ENCODE data around the gene OTOF.
"Not testable (repeated sequence)": the region's sequence is repeated elsewhere in the genome, so short reads cannot be mapped to it uniquely, and the experiment has no call there.

OTOF gene

DNA sequence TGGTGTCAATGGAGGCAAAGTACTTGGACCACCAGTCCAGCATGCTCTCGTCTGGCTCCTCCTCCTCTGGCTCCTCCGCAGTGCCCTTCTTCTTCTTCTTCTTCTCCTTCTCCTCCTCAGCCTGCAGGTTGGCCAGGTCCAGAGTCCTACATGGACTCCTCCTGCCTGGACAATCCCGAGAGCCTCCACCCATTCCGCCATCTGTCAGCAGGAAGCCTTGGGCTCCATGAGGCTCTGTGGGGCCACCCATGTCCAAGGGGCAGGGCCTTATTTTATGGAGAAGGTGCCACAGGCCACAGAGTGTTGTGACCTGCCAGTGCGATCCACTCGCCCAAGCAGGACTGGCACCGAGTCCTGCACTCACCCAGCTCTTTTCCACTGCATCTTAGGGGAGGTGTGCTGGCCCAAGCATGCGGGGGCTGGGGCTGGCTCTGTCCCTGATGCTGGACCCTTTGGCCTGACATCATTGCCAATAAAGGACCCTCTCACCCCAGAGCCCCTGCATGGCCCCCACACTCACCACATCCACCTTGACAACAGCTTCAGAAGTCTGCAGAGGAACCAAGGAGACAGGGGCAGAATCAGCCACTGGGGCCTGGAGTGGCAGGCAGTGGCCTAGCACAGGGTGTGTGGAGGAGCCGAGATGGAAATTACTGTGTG is 7.2 kb downstream of the OTOF start:
- TF ChIP-seq, protein P1, sequence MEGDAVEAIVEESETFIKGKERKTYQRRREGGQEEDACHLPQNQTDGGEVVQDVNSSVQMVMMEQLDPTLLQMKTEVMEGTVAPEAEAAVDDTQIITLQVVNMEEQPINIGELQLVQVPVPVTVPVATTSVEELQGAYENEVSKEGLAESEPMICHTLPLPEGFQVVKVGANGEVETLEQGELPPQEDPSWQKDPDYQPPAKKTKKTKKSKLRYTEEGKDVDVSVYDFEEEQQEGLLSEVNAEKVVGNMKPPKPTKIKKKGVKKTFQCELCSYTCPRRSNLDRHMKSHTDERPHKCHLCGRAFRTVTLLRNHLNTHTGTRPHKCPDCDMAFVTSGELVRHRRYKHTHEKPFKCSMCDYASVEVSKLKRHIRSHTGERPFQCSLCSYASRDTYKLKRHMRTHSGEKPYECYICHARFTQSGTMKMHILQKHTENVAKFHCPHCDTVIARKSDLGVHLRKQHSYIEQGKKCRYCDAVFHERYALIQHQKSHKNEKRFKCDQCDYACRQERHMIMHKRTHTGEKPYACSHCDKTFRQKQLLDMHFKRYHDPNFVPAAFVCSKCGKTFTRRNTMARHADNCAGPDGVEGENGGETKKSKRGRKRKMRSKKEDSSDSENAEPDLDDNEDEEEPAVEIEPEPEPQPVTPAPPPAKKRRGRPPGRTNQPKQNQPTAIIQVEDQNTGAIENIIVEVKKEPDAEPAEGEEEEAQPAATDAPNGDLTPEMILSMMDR (IDR thresholded peaks at IDR 0.05; ENCODE audit: low read depth, low read length), result no peak
- TF ChIP-seq EZH2phosphoT487 (IDR thresholded peaks at IDR 0.05; ENCODE audit: low read depth), result no peak
- Histone ChIP-seq H3K36me3 (replicated peaks; ENCODE audit: low read depth, low read length) (no peaks in the 10 kb centered on the region), H3K9ac (ENCODE audit: low read length) (no peak overlapping the region), H3K4me1 (ENCODE audit: low read length) (no peaks in the 10 kb centered on the region), H3K9me3 (ENCODE audit: insufficient read depth, low read length) (no peaks in the 10 kb centered on the region), H3K4me3 (ENCODE audit: low read length) (no peak overlapping the region), H3K79me2 (ENCODE audit: low read length) (no peaks in the 10 kb centered on the region), H3K4me2 (ENCODE audit: low read length) (no peak overlapping the region), H2AFZ (ENCODE audit: low read depth, low read length) (no peak overlapping the region), H3K27ac (ENCODE audit: low read length) (no peak overlapping the region), H4K20me1 (ENCODE audit: insufficient read depth, low read length) (no peaks in the 10 kb centered on the region), H3K27me3 (ENCODE audit: low read depth, low read length) (no peaks in the 10 kb centered on the region)

DNA sequence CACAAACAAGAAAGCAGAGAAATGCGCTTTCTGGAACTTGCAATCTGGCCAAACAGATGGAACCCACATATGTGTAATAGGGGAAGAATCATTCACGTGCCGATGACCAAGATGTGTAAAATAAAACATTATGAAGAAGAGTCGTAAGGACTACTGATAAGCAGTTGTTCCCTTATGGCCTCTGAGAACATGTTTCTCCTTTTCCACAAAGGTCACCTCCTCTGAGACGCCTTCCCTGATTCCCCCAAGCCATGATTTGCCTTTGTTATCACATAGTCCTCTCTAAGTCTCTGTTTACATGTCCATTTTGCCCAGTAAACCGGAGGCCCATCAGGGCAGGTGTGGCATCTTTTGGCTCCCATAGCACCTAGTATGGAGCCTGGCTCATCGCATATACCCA is 8.0 kb downstream of the OTOF start:
- TF ChIP-seq, protein P1 (IDR thresholded peaks at IDR 0.05; ENCODE audit: low read depth, low read length), result no peak
- TF ChIP-seq EZH2phosphoT487 (IDR thresholded peaks at IDR 0.05; ENCODE audit: low read depth), result no peak
- H2AFZ ChIP-seq (ENCODE audit: low read depth, low read length), result no peak overlapping the region
- H3K27me3 ChIP-seq (ENCODE audit: low read depth, low read length), result no peaks in the 10 kb centered on the region
- no peaks in the 10 kb centered on the region for H3K79me2 ChIP-seq (ENCODE audit: low read length)
- no peaks in the 10 kb centered on the region for H4K20me1 ChIP-seq (ENCODE audit: insufficient read depth, low read length)
- no peak overlapping the region for H3K27ac ChIP-seq (ENCODE audit: low read length)
- no peak overlapping the region for H3K9ac ChIP-seq (ENCODE audit: low read length)
- no peaks in the 10 kb centered on the region for H3K36me3 ChIP-seq (replicated peaks; ENCODE audit: low read depth, low read length)
- H3K4me3 ChIP-seq (ENCODE audit: low read length), result no peak overlapping the region
- no peak overlapping the region for H3K4me2 ChIP-seq (ENCODE audit: low read length)
- H3K4me1 ChIP-seq (ENCODE audit: low read length), result no peaks in the 10 kb centered on the region
- H3K9me3 ChIP-seq (ENCODE audit: insufficient read depth, low read length), result no peaks in the 10 kb centered on the region

DNA sequence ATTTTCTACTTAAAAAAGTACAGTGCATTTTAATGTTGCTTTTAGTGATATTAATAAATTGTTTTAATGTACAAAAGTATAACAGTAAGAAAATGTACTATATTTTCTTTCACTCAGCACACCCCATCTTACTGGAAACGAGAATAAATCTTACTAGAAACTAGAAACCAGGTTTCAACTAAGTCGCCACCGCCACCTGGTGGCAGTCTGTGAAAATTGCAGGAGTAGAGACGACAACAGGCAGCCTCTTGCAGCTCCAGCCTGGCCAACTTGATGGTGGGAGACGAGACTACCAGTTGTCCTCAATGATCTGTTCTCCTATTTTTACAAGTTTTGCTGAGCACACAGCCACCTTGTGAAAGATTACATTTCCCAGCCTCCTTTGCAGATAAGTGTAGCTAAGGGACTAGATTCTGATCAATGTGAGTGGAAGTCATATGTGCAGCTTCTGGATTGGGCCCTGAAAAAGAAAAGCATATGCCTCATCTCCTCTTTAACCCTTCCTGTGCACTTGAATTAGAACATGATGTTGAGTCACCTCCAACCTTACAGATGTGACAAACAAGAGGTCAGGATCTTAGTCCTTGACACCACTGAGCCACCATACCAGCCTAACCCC is 8.7 kb downstream of the OTOF start:
- no peaks in the 10 kb centered on the region for H4K20me1 ChIP-seq (ENCODE audit: insufficient read depth, low read length)
- H3K9ac ChIP-seq (ENCODE audit: low read length), result no peak overlapping the region
- no peaks in the 10 kb centered on the region for H3K9me3 ChIP-seq (ENCODE audit: insufficient read depth, low read length)
- no peak for TF ChIP-seq EZH2phosphoT487 (IDR thresholded peaks at IDR 0.05; ENCODE audit: low read depth)
- TF ChIP-seq, protein P1 (IDR thresholded peaks at IDR 0.05; ENCODE audit: low read depth, low read length), result peak; percentile 90
- H3K4me1 ChIP-seq (ENCODE audit: low read length), result no peaks in the 10 kb centered on the region
- H3K79me2 ChIP-seq (ENCODE audit: low read length), result no peaks in the 10 kb centered on the region
- no peak overlapping the region for H3K27ac ChIP-seq (ENCODE audit: low read length)
- H3K27me3 ChIP-seq (ENCODE audit: low read depth, low read length), result no peaks in the 10 kb centered on the region
- H2AFZ ChIP-seq (ENCODE audit: low read depth, low read length), result no peak overlapping the region
- no peak overlapping the region for H3K4me3 ChIP-seq (ENCODE audit: low read length)
- H3K36me3 ChIP-seq (replicated peaks; ENCODE audit: low read depth, low read length), result no peaks in the 10 kb centered on the region
- H3K4me2 ChIP-seq (ENCODE audit: low read length), result no peak overlapping the region

DNA sequence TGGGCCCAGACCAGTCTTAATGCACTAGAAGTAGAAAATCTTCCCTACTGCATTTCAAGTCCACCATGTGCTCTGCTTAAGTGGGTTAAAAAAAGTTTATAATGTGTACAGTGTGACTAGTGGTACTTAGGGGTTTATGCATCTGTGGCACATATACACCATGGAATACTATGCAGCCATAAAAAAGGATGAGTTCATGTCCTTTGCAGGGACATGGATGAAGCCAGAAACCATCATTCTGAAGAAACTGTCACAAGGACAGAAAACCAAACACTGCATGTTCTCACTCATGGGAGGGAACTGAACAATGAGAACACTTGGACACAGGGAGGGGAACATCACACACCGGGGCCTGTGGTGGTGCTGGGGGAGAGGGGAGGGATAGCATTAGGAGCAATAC is 9.4 kb downstream of the OTOF start:
- not testable (repeated sequence) for H3K27ac ChIP-seq (ENCODE audit: low read length); H3K9me3 ChIP-seq (ENCODE audit: insufficient read depth, low read length)

More for the DNA sequence above, 9.4 kb downstream of the OTOF start:
- not testable (repeated sequence) for H3K4me3 ChIP-seq (ENCODE audit: low read length); H3K79me2 ChIP-seq (ENCODE audit: low read length); H3K4me1 ChIP-seq (ENCODE audit: low read length); H3K36me3 ChIP-seq (replicated peaks; ENCODE audit: low read depth, low read length); H2AFZ ChIP-seq (ENCODE audit: low read depth, low read length); H3K4me2 ChIP-seq (ENCODE audit: low read length); H3K9ac ChIP-seq (ENCODE audit: low read length); H4K20me1 ChIP-seq (ENCODE audit: insufficient read depth, low read length); H3K27me3 ChIP-seq (ENCODE audit: low read depth, low read length)
